ENCODE results near the gene DCAF16. TPM values are rescaled to one million over a fixed set of nuclear protein-coding genes. Genes with fewer than 3 reads are reported as not detected.
"Not testable (repeated sequence)": the region's sequence is repeated elsewhere in the genome, so short reads cannot be mapped to it uniquely, and the experiment has no call there.

DCAF16 gene
- 18.7 and 26.8 TPM in 2 replicates for total RNA-seq

DNA sequence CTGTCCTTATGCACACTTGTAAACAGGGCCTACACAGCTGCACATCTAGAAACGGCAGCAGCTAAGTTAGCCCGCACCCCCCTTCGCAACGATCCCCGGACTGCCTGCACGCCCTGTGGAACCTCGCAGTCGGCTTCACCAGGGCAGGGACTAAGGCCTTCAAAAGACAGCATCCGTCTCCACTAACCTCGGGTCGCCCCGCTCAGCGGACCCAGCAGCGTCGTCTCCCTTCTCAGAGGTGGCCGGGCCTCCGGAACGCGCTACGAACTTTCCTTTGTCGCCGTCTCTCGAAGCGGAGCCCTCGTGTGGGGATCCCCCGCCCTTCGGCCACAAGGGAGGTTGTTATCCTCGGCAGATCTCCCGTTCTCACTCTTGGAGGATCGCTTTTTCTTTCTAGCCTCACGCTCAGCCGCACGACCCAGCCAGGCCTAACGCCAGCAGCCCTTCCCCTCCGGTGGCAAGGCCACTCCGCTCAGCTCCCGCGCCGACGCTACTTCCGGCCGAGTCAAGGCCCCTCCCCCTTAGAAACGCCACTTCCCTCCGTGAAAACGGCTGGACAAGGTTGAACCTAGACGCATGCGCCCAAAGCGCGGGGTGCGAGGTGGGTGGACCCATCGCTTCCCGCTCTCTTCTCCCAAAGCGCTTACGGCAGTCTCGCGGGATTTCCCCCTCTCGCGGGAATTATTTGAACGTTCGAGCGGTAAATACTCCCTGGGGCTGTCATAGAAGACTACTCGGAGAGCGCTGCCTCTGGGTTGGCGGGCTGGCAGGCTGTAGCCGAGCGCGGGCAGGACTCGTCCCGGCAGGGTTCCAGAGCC is at the start of gene DCAF16, which contains the start of gene NCAPG:
TSS of gene DCAF16 (minus strand) at position 498 of the 818 bp plus-strand sequence. CDS start 6,616 bp downstream, outside the sequence.
TSS of gene NCAPG (plus strand) at position 720 of the 818 bp plus-strand sequence. CDS start 99 bp downstream, outside the sequence.
- Histone ChIP-seq H3K36me3 (ENCODE audit: control insufficient read depth, insufficient read depth, low read length) (no peaks in the 10 kb centered on the region), H3K27me3 (ENCODE audit: control insufficient read depth, insufficient read depth, low read length) (no peaks in the 10 kb centered on the region), H3K4me3 (ENCODE audit: low read depth, low read length) (peak within 1 kb of the TSS; percentile 94)
- peak; percentile 90 for DNase-seq (ENCODE audit: low read depth)
- TF ChIP-seq CTCF (IDR thresholded peaks at IDR 0.05; ENCODE audit: insufficient read depth, low read length, poor library complexity, severe bottlenecking) = no peak

- H3K27me3 ChIP-seq (ENCODE audit: control insufficient read depth, insufficient read depth, low read length) = no peaks in the 10 kb centered on the region
- TF ChIP-seq CTCF (IDR thresholded peaks at IDR 0.05; ENCODE audit: insufficient read depth, low read length, poor library complexity, severe bottlenecking) = no peak
- no peak overlapping the region for H3K4me3 ChIP-seq (ENCODE audit: low read depth, low read length)
Measured at GRCh38 chr4:17859793-17860406, 49.3 kb upstream of the DCAF16 start.

GRCh38 chr4:17854036-17854435 is 43.5 kb upstream of the DCAF16 start:
- H3K27me3 ChIP-seq (ENCODE audit: control insufficient read depth, insufficient read depth, low read length) = no peaks in the 10 kb centered on the region
- no peak for DNase-seq (ENCODE audit: low read depth)
- no peak for TF ChIP-seq CTCF (IDR thresholded peaks at IDR 0.05; ENCODE audit: insufficient read depth, low read length, poor library complexity, severe bottlenecking)
- H3K4me3 ChIP-seq (ENCODE audit: low read depth, low read length) = no peak overlapping the region
- no peaks in the 10 kb centered on the region for H3K36me3 ChIP-seq (ENCODE audit: control insufficient read depth, insufficient read depth, low read length)

More at GRCh38 chr4:17859793-17860406, 49.3 kb upstream of the DCAF16 start:
- no peak for DNase-seq (ENCODE audit: low read depth)
- no peaks in the 10 kb centered on the region for H3K36me3 ChIP-seq (ENCODE audit: control insufficient read depth, insufficient read depth, low read length)

DNA sequence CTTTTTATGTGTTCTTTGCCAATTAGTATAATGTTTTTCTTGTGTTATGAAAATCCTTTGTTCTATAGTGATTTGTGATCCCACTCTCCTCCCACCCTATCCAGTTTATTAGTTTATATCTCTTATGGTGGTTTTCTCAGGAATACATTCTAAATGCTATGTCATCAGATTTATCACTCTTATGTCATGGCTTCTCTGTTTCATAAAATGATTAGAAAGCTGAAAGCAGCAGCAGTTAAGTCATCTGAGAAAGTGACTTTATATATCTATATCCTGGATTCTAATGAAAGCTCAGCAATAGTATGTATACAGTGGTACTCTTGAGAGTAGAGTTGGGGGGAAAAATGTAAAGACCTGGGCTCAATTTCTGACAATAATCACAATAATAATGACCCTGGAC is 41.4 kb upstream of the DCAF16 start:
- no peak for DNase-seq (ENCODE audit: low read depth)
- no peaks in the 10 kb centered on the region for H3K27me3 ChIP-seq (ENCODE audit: control insufficient read depth, insufficient read depth, low read length)
- TF ChIP-seq CTCF (IDR thresholded peaks at IDR 0.05; ENCODE audit: insufficient read depth, low read length, poor library complexity, severe bottlenecking) = no peak
- no peak overlapping the region for H3K4me3 ChIP-seq (ENCODE audit: low read depth, low read length)
- H3K36me3 ChIP-seq (ENCODE audit: control insufficient read depth, insufficient read depth, low read length) = no peaks in the 10 kb centered on the region

DNA sequence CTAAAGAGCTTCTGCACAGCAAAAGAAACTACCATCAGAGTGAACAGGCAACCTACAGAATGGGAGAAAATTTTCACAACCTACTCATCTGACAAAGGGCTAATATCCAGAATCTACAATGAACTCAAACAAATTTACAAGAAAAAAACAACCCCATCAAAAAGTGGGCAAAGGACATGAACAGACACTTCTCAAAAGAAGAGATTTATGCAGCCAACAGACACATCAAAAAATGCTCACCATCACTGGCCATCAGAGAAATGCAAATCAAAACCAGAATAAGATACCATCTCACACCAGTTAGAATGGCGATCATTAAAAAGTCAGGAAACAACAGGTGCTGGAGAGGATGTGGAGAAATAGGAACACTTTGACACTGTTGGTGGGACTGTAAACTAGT is 39.7 kb upstream of the DCAF16 start:
- H3K27me3 ChIP-seq (ENCODE audit: control insufficient read depth, insufficient read depth, low read length) = not testable (repeated sequence)

DNA sequence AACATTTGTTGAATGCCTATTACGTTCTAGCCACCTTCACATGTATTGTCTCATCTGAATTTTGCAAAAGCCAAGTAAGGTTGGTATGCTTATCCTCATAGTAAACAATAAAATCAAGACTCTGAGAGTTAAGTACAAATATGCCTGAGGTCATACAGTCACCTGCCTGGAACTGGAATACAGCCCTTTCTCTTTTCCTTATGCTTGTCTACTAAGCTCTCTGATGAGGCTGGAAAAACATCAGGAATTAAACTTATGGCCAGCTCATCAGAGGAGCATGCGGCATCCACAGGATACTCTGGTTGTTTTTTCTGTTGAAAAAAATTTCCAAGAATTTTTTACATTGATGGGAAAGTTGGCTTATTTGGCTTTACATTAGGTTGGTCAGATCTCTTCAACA is 35.7 kb upstream of the DCAF16 start:
- no peak for DNase-seq (ENCODE audit: low read depth)
- Histone ChIP-seq H3K27me3 (ENCODE audit: control insufficient read depth, insufficient read depth, low read length) (no peaks in the 10 kb centered on the region), H3K36me3 (ENCODE audit: control insufficient read depth, insufficient read depth, low read length) (no peaks in the 10 kb centered on the region), H3K4me3 (ENCODE audit: low read depth, low read length) (no peak overlapping the region)
- TF ChIP-seq CTCF (IDR thresholded peaks at IDR 0.05; ENCODE audit: insufficient read depth, low read length, poor library complexity, severe bottlenecking) = no peak

More for the DNA sequence above, 39.7 kb upstream of the DCAF16 start:
- not testable (repeated sequence) for DNase-seq (ENCODE audit: low read depth); H3K4me3 ChIP-seq (ENCODE audit: low read depth, low read length); H3K36me3 ChIP-seq (ENCODE audit: control insufficient read depth, insufficient read depth, low read length)

All from kidney epithelial cell (primary cell).